Measurements from ENCODE around the gene ZNF541. TPM values are rescaled to one million over a fixed set of nuclear protein-coding genes. Genes with fewer than 3 reads are reported as not detected.
A peak's percentile ranks its signal among the peaks of the same experiment; 100 is the strongest.

ZNF541 gene
- total RNA-seq, 1 experiment from 2014 or later, result not detected

GRCh38 chr19:47540748-47541147 is 32.2 kb downstream of the ZNF541 start:
- no peak overlapping the region for H3K4me3 ChIP-seq
- H3K4me1 ChIP-seq (replicated peaks; ENCODE audit: insufficient read depth), result no peaks in the 10 kb centered on the region
- H3K27ac ChIP-seq, result no peak overlapping the region
- no peaks in the 10 kb centered on the region for H3K36me3 ChIP-seq (ENCODE audit: low read depth)
- intact Hi-C loops (cut with micrococcal nuclease; ENCODE audit: unreplicated experiment), result no loop called here
- H3F3A ChIP-seq (ENCODE audit: insufficient read depth, low read depth), result peaks cover 8% of the 10 kb centered on the region; the same call in 1 of the 2 replicates
- H3K27me3 ChIP-seq (ENCODE audit: insufficient read depth, low read depth), result peaks cover 9% of the 10 kb centered on the region; the same call in 1 of the 2 replicates
- H3K9me2 ChIP-seq (ENCODE audit: insufficient read depth), result no peaks in the 10 kb centered on the region
- H3K9me3 ChIP-seq (ENCODE audit: insufficient read depth, low read depth), result no peaks in the 10 kb centered on the region
- H4K20me1 ChIP-seq (ENCODE audit: insufficient read depth), result no peaks in the 10 kb centered on the region
- no peak for DNase-seq
- H2AFZ ChIP-seq, result no peak overlapping the region
- peak; percentile 52 for TF ChIP-seq CTCF (conservative IDR thresholded peaks at IDR 0.05)
- no peak for TF ChIP-seq EZH2 (IDR thresholded peaks at IDR 0.05; ENCODE audit: low read depth)
- H3K4me2 ChIP-seq, result no peak overlapping the region
- H3K79me2 ChIP-seq (ENCODE audit: low read depth), result no peaks in the 10 kb centered on the region
- ChIA-PET CTCF (no interaction called here), POLR2A (ENCODE audit: unreplicated experiment) (no interaction called here)
- BruUV-seq (replicated peaks), result no TSS peak

GRCh38 chr19:47539747-47540311 is 33.1 kb downstream of the ZNF541 start:
- no peaks in the 10 kb centered on the region for H3K4me1 ChIP-seq (replicated peaks; ENCODE audit: insufficient read depth)
- H3K4me3 ChIP-seq, result no peak overlapping the region
- H3K9me2 ChIP-seq (ENCODE audit: insufficient read depth), result no peaks in the 10 kb centered on the region
- no peaks in the 10 kb centered on the region for H4K20me1 ChIP-seq (ENCODE audit: insufficient read depth)
- H2AFZ ChIP-seq, result no peak overlapping the region
- ChIA-PET POLR2A (ENCODE audit: unreplicated experiment) (interaction anchor here (0.5 kb wide), 1 partner anchor 426 kb away, joined by 4 read pairs; the partner anchor contains the start of gene ZC3H4), CTCF (no interaction called here)
- H3F3A ChIP-seq (ENCODE audit: insufficient read depth, low read depth), result peaks cover 8% of the 10 kb centered on the region; the same call in 1 of the 2 replicates
- BruUV-seq (replicated peaks), result no TSS peak
- H3K79me2 ChIP-seq (ENCODE audit: low read depth), result no peaks in the 10 kb centered on the region
- H3K27ac ChIP-seq, result no peak overlapping the region
- no peak for DNase-seq
- no peak for TF ChIP-seq EZH2 (IDR thresholded peaks at IDR 0.05; ENCODE audit: low read depth)
- no peak for TF ChIP-seq CTCF (conservative IDR thresholded peaks at IDR 0.05)
- H3K36me3 ChIP-seq (ENCODE audit: low read depth), result no peaks in the 10 kb centered on the region
- no peak overlapping the region for H3K4me2 ChIP-seq
- 0 out of 2 replicates have a peak, but pooled peaks cover 7% of the 10 kb centered on the region for H3K27me3 ChIP-seq (ENCODE audit: insufficient read depth, low read depth)
- H3K9me3 ChIP-seq (ENCODE audit: insufficient read depth, low read depth), result no peaks in the 10 kb centered on the region
- intact Hi-C loops (cut with micrococcal nuclease; ENCODE audit: unreplicated experiment), result no loop called here

DNA sequence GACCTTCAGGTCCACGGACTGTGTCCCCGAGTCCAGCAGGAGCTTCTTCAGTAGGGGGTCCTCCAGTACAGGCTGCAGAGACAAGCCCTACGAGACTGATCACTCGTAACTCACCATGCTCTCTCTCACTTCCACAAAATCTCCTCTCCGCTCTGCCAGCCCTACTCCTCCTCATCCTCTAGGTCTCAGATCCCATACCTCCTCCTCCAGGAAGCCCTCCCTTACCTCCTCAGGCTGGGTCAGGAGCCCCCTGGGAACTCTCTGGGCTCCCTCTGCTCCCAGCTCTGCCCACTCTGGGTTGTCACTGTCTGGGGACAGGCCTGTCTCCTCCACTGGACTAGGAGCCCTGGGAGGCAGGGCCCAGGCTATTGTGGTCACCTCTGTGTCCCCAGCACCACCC is 34.1 kb downstream of the ZNF541 start:
- no peak for DNase-seq
- no TSS peak for BruUV-seq (replicated peaks)
- no peaks in the 10 kb centered on the region for H3K9me2 ChIP-seq (ENCODE audit: insufficient read depth)
- H3K27ac ChIP-seq, result no peak overlapping the region
- H3K9me3 ChIP-seq (ENCODE audit: insufficient read depth, low read depth), result no peaks in the 10 kb centered on the region
- H2AFZ ChIP-seq, result no peak overlapping the region
- H3F3A ChIP-seq (ENCODE audit: insufficient read depth, low read depth), result peaks cover 9% of the 10 kb centered on the region; the same call in 1 of the 2 replicates
- no peaks in the 10 kb centered on the region for H4K20me1 ChIP-seq (ENCODE audit: insufficient read depth)
- no peak overlapping the region for H3K4me3 ChIP-seq
- H3K4me1 ChIP-seq (replicated peaks; ENCODE audit: insufficient read depth), result no peaks in the 10 kb centered on the region
- H3K36me3 ChIP-seq (ENCODE audit: low read depth), result no peaks in the 10 kb centered on the region
- TF ChIP-seq EZH2 (IDR thresholded peaks at IDR 0.05; ENCODE audit: low read depth) (no peak), CTCF (conservative IDR thresholded peaks at IDR 0.05) (no peak)
- no peak overlapping the region for H3K4me2 ChIP-seq
- intact Hi-C loops (cut with micrococcal nuclease; ENCODE audit: unreplicated experiment), result no loop called here
- no peaks in the 10 kb centered on the region for H3K27me3 ChIP-seq (ENCODE audit: insufficient read depth, low read depth)
- no peaks in the 10 kb centered on the region for H3K79me2 ChIP-seq (ENCODE audit: low read depth)
- CTCF ChIA-PET, result no interaction called here
- POLR2A ChIA-PET (ENCODE audit: unreplicated experiment), result no interaction called here
